Measurements from ENCODE around the gene GNB1L. TPM values are rescaled to one million over a fixed set of nuclear protein-coding genes. Genes with fewer than 3 reads are reported as not detected.
A peak's percentile ranks its signal among the peaks of the same experiment; 100 is the strongest.

Gene GNB1L
- total RNA-seq, 4 donors from 2014 or later: 4.6 to 8.7 (median 6.8) TPM

- 88% methylated on average over 26 of the region's 27 CpGs for WGBS
- H3K4me3 ChIP-seq: no peak overlapping the region
- H3K27ac ChIP-seq (replicated peaks in 1 of 4): peak overlapping the region in 3 of 4 donors; percentile 63 to 66 (median 65)
- H3K9me3 ChIP-seq: peaks cover 0 to 3% (median 0%) of the 10 kb centered on the region in 4 donors
- DNase-seq (ENCODE audit: extremely low spot score): no peak
- TF ChIP-seq CTCF (IDR thresholded peaks at IDR 0.05) (no peak), POLR2AphosphoS5 (IDR thresholded peaks at IDR 0.05) (no peak), EP300 (IDR thresholded peaks at IDR 0.05) (no peak), POLR2A (IDR thresholded peaks at IDR 0.05; ENCODE audit: low read depth) (no peak)
- intact Hi-C loops (cut with DNase I): loop anchor here (10.0 kb wide), 1 partner anchor 78 kb away; the partner anchor contains the start of gene TBX1
- peaks cover 0 to 7% (median 2%) of the 10 kb centered on the region in 4 donors for H3K36me3 ChIP-seq
- H3K27me3 ChIP-seq: no peaks in the 10 kb centered on the region
- H3K4me1 ChIP-seq: peaks cover 22 to 30% (median 26%) of the 10 kb centered on the region in 4 donors
Measured at GRCh38 chr22:19843107-19843856, 11.4 kb downstream of the GNB1L start.

- TF ChIP-seq EP300 (IDR thresholded peaks at IDR 0.05): no peak
- TF ChIP-seq POLR2A (IDR thresholded peaks at IDR 0.05; ENCODE audit: low read depth): no peak
- no peak for TF ChIP-seq CTCF (IDR thresholded peaks at IDR 0.05)
- intact Hi-C loops (cut with DNase I): loop anchor here (10.0 kb wide), 1 partner anchor 78 kb away; the partner anchor contains the start of gene TBX1
- Histone ChIP-seq H3K4me1 (peaks cover 22 to 28% (median 26%) of the 10 kb centered on the region in 4 donors), H3K27ac (replicated peaks in 1 of 4) (no peak overlapping the region), H3K27me3 (no peaks in the 10 kb centered on the region), H3K36me3 (peaks cover 0 to 7% (median 2%) of the 10 kb centered on the region in 4 donors), H3K4me3 (no peak overlapping the region), H3K9me3 (peaks cover 0 to 3% (median 0%) of the 10 kb centered on the region in 4 donors)
- DNase-seq (ENCODE audit: extremely low spot score): no peak
- WGBS: 97% methylated on average over 10 of the region's 12 CpGs
Measured at GRCh38 chr22:19842393-19843106, 12.1 kb downstream of the GNB1L start.

- H3K36me3 ChIP-seq: peaks cover 0 to under 1% (median 0%) of the 10 kb centered on the region in 4 donors
- H3K27me3 ChIP-seq: no peaks in the 10 kb centered on the region
- 91% methylated on average over 7 of the region's 8 CpGs for WGBS
- DNase-seq (ENCODE audit: extremely low spot score): no peak
- H3K9me3 ChIP-seq: no peaks in the 10 kb centered on the region
- peaks cover 22 to 28% (median 26%) of the 10 kb centered on the region in 4 donors for H3K4me1 ChIP-seq
- no peak overlapping the region for H3K4me3 ChIP-seq
- no peak overlapping the region for H3K27ac ChIP-seq (replicated peaks in 1 of 4)
- TF ChIP-seq CTCF (IDR thresholded peaks at IDR 0.05): no peak
- TF ChIP-seq POLR2AphosphoS5 (IDR thresholded peaks at IDR 0.05): no peak
- no peak for TF ChIP-seq EP300 (IDR thresholded peaks at IDR 0.05)
- TF ChIP-seq POLR2A (IDR thresholded peaks at IDR 0.05; ENCODE audit: low read depth): no peak
- intact Hi-C loops (cut with DNase I): loop anchor here (10.0 kb wide), 1 partner anchor 77 kb away; the partner anchor contains the start of gene TBX1
Measured at GRCh38 chr22:19841641-19842392, 12.9 kb downstream of the GNB1L start.

GRCh38 chr22:19840955-19841640, 13.6 kb downstream of the GNB1L start:
- no peaks in the 10 kb centered on the region for H3K36me3 ChIP-seq
- H3K4me1 ChIP-seq: peaks cover 22 to 28% (median 26%) of the 10 kb centered on the region in 4 donors
- H3K4me3 ChIP-seq: no peak overlapping the region
- intact Hi-C loops (cut with DNase I): loop anchor here (10.0 kb wide), 1 partner anchor 76 kb away; the partner anchor contains the start of gene TBX1
- TF ChIP-seq CTCF (IDR thresholded peaks at IDR 0.05): no peak
- TF ChIP-seq POLR2AphosphoS5 (IDR thresholded peaks at IDR 0.05): no peak
- TF ChIP-seq EP300 (IDR thresholded peaks at IDR 0.05): no peak
- TF ChIP-seq POLR2A (IDR thresholded peaks at IDR 0.05; ENCODE audit: low read depth): no peak
- no peaks in the 10 kb centered on the region for H3K27me3 ChIP-seq
- WGBS: 95% methylated on average over 6 of the region's 6 CpGs
- no peak for DNase-seq (ENCODE audit: extremely low spot score)
- no peak overlapping the region for H3K27ac ChIP-seq (replicated peaks in 1 of 4)
- H3K9me3 ChIP-seq: no peaks in the 10 kb centered on the region

Data from esophagus muscularis mucosa (tissue), 4 donors.